BE2C (cell line): ENCODE measurements around the gene HSPA12A.

ENCODE experiments used
- DNase-seq: peaks from one replicate; pipeline ENCODE4 v3.0.0-alpha.2; 2020
- H3K27me3 ChIP-seq: fragments of 250-450 bp; sonication (Bioruptor Pico); 2 replicates; pipeline ENCODE4 v1.5.1; 2020; ENCODE audit warnings: mild to moderate bottlenecking
- H3K36me3 ChIP-seq: fragments of 250-450 bp; sonication (Bioruptor Pico); 2 replicates; pipeline ENCODE4 v1.5.1; 2020; ENCODE audit warnings: mild to moderate bottlenecking
- H3K4me1 ChIP-seq: fragments of 250-450 bp; sonication (Bioruptor Pico); 2 replicates; pipeline ENCODE4 v1.5.1; 2020
- H3K4me3 ChIP-seq: 2 replicates; pipeline ENCODE4 v1.5.1; 2011; ENCODE audit warnings: low read depth, low read length
- H3K9me3 ChIP-seq: fragments of 250-450 bp; sonication (Bioruptor Pico); 2 replicates; pipeline ENCODE4 v1.5.1; 2020
- TF ChIP-seq, protein P1 (sequence below): IDR thresholded peaks from 2 replicates; pipeline ENCODE4 v1.5.1; 2012; ENCODE audit warnings: mild to moderate bottlenecking, low read depth, low read length

The HSPA12A gene

DNA sequence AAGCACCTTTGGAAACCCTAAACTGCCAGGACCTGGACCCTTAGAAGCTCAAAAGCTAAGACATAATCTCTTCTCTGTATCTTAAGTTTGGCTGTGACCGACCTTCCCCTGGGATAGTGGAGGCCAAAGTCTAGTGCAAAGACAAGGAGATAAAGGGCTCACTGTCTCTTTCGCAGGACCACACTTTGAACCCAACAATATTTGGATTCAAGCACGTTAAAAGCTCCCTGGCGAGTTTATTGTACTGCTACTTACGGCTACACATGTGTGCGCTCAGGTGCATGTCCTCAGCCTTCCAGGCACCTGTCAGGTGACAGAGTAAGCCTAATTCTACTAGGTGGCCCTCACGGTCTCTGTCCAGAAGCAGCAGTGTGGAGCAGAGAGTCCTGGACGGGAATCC lies 65.7 kb downstream of the HSPA12A start:
- no peaks in the 10 kb centered on the region for H3K27me3 ChIP-seq
- no peaks in the 10 kb centered on the region for H3K4me1 ChIP-seq
- TF ChIP-seq, protein P1, sequence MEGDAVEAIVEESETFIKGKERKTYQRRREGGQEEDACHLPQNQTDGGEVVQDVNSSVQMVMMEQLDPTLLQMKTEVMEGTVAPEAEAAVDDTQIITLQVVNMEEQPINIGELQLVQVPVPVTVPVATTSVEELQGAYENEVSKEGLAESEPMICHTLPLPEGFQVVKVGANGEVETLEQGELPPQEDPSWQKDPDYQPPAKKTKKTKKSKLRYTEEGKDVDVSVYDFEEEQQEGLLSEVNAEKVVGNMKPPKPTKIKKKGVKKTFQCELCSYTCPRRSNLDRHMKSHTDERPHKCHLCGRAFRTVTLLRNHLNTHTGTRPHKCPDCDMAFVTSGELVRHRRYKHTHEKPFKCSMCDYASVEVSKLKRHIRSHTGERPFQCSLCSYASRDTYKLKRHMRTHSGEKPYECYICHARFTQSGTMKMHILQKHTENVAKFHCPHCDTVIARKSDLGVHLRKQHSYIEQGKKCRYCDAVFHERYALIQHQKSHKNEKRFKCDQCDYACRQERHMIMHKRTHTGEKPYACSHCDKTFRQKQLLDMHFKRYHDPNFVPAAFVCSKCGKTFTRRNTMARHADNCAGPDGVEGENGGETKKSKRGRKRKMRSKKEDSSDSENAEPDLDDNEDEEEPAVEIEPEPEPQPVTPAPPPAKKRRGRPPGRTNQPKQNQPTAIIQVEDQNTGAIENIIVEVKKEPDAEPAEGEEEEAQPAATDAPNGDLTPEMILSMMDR: no peak
- no peaks in the 10 kb centered on the region for H3K36me3 ChIP-seq
- no peak overlapping the region for H3K4me3 ChIP-seq
- no peak for DNase-seq
- no peaks in the 10 kb centered on the region for H3K9me3 ChIP-seq

DNA sequence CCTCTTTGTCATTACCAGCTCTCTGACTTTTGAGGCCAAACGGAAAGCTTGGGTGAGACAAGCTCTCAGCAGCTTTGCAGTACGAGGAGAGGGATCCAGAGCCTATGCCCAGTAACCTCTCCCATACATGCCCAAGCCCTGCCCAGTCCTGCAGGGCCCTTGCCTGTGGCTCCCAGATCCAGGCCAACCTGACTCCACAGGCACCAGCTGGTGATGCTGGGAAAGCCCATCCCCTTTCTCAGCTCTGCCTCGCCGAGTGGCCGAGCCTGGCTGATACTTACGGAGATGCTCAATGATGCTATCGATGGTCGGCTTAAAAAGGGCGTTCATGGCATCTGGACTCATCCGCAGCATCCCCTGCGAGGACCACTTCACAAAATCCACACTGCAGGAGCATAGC lies 66.2 kb downstream of the HSPA12A start:
- Histone ChIP-seq H3K36me3 (no peaks in the 10 kb centered on the region), H3K27me3 (no peaks in the 10 kb centered on the region), H3K9me3 (no peaks in the 10 kb centered on the region), H3K4me3 (no peak overlapping the region), H3K4me1 (no peaks in the 10 kb centered on the region)
- no peak for DNase-seq
- TF ChIP-seq, protein P1: no peak

DNA sequence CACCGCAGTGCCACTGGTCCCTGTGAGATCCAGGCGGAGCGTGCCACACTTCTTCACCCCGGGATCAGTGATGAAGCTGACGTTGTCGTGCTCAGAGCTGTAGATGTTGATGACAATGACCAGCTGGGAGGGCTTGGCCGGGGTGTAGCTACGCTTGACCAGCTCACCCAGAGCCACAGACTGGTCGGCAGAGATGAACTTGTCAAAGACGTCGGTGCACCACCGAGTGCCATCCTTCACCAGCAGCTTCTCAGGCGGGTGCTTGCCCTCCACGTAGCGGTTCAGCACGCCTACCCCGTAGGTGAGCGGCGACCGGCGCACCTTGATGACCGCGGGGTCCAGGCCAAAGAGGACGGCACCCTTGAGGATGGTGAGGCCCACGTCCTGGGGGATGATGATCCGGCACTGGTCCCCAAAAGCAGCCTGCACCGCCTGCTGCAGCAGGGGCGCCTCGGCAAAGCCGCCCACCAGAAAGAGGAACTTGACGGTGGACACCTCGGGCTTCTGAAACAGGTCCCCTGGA lies 67.4 kb downstream of the HSPA12A start:
- H3K4me1 ChIP-seq: no peaks in the 10 kb centered on the region
- H3K9me3 ChIP-seq: no peaks in the 10 kb centered on the region
- H3K36me3 ChIP-seq: no peaks in the 10 kb centered on the region
- H3K4me3 ChIP-seq: no peak overlapping the region
- TF ChIP-seq, protein P1: no peak
- no peaks in the 10 kb centered on the region for H3K27me3 ChIP-seq
- DNase-seq: no peak

DNA sequence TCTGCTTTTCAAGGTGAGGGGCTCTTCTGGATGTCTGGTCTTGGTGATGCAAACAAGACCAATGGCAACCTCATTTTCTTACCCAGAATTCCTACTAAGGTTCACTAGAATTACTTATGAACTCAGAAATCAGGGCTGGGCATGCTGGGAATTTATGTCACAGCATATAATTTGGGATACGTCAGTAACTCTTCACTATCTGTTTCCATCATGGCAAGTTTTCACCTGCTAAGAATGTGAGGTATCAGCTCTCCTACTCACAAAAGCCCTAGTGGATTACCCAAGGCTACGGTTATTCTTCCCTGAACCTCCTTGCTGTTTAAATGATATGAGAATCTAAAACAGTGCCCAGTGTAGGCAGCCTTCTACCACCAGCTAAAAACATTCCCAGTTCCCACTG lies 68.5 kb downstream of the HSPA12A start:
- no peaks in the 10 kb centered on the region for H3K36me3 ChIP-seq
- H3K4me1 ChIP-seq: no peaks in the 10 kb centered on the region
- TF ChIP-seq, protein P1: no peak
- no peaks in the 10 kb centered on the region for H3K9me3 ChIP-seq
- no peak for DNase-seq
- H3K27me3 ChIP-seq: no peaks in the 10 kb centered on the region
- no peak overlapping the region for H3K4me3 ChIP-seq

DNA sequence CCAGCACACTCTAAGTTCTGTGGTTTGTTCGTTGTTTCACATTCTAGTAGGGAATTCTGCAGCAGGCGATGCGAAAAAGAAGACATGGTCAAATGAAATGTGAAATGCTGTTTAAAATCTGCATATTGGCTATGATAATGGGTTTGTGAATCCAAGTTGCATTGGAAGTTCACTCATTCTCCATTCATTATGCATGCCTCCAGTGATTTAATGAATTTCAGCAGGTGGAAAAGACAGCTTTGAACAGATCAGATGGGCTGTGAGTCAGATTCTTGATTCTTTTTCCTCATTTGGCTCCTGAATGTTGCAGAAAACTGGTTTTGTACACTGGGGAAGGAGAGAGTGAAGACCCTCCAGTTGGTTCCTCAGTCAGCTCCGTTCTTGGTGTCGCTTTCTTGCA lies 69.5 kb downstream of the HSPA12A start:
- Histone ChIP-seq H3K27me3 (no peaks in the 10 kb centered on the region), H3K9me3 (no peaks in the 10 kb centered on the region), H3K4me1 (no peaks in the 10 kb centered on the region), H3K4me3 (no peak overlapping the region), H3K36me3 (no peaks in the 10 kb centered on the region)
- no peak for DNase-seq
- TF ChIP-seq, protein P1: no peak

DNA sequence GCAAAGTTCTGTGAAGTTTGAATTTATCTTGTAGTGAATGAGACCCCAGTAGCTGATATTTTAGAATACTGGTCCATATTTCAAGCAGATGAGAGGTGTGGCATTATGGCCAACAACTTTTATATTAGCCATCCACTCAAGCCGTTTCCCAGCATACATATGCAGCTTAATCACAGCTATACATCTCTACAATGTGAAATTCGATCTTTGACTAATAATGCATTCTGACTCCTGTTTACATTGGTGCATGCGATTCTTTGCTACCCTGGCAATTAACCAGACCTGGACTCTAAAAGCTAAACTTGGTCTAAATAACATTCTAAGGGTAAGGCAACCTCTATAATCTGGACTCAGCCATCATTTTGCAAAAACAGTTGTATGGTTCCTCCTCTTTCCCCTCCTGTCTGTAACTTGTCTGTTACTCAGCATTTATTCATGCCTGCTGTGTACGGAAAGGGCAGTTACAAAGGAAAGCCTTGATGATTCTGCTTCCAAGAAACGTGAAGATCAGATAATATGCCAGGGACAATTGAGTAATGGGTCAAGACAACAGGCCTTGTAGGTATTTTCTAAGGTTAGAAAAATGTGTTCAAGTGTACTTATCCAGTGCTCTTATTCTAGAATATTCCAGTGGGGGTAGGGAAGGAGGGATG lies 71.0 kb downstream of the HSPA12A start:
- no peaks in the 10 kb centered on the region for H3K36me3 ChIP-seq
- H3K27me3 ChIP-seq: no peaks in the 10 kb centered on the region
- no peak for DNase-seq
- no peaks in the 10 kb centered on the region for H3K9me3 ChIP-seq
- H3K4me1 ChIP-seq: no peaks in the 10 kb centered on the region
- TF ChIP-seq, protein P1: no peak
- H3K4me3 ChIP-seq: no peak overlapping the region
